GM21515 (cell line): ENCODE results near the gene PRSS53.
"Not testable (repeated sequence)": the region's sequence is repeated elsewhere in the genome, so short reads cannot be mapped to it uniquely, and the experiment has no call there.

Experiments used
- ATAC-seq: cut with Tn5 transposase; IDR thresholded peaks from one replicate; pipeline ENCODE4 v1.9.1; 2021; ENCODE audit not compliant: unreplicated experiment

Gene PRSS53

DNA sequence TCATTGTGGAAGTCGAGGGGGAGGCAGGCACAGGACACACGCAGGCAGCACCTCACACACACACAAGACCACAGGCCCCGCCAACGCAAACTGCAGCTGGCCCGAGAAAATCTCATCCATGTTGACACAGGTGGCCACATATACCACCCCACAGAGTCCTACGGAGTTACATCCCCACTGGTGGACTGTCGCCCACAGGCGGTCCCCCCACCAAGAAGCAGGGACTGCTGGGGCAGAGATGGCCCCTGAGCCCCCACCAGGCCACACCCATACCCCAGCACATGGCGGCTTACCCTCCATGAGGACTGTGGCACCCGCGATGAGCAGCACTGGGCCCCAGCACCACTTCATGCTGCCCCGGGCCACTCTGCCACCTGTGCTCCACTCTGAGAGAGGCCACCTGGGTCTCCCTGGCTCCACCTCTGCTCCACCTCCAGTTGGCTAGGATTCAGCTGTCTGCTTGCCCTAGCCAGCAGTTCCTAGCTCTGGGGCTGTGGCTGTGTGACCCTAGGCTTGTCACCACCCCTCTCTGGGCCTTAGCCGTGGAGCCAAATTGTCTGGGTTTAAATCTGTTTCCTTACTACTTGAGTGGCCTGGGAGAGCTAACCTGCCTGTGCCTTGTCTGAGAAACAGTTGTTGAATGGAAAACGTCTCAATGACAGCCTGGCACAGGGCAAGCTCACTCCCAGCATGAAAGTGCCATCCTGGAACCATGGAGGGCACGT is at the start of gene PRSS53:
TSS of gene PRSS53 (minus strand) at position 485 of the 725 bp plus-strand sequence. CDS start at position 351, 134 bp downstream.
- no peak for ATAC-seq

DNA sequence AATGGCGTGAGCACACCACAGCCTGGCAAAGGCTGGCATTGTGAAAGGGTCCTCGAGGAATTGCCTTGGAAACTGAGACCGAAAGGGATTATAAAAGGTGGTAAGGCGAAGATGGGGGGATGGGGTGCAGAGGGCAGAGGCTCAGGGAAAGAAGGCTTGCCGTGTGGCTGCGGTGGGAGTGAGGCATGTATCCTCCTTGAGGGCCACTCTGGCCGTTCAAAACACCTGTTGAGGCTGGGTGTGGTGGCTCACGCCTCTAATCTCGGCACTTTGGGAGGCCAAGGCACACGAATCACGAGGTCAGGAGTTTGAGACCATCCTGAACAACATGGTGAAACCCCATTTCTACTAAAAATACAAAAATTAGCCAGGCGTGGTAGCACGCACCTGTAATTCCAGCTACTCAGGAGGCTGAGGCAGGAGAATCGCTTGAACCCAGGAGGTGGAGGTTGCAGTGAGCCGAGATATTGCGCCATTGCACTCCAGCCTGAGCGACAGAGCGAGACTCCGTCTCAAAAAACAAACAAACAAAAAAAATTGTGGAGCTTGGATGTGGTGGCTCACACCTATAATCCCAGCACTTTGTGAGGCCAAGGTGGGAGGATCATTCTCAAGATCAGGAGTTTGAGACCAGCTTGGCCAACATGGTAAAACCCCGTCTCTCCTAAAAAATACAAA is 48.2 kb upstream of the PRSS53 start:
- not testable (repeated sequence) for ATAC-seq

DNA sequence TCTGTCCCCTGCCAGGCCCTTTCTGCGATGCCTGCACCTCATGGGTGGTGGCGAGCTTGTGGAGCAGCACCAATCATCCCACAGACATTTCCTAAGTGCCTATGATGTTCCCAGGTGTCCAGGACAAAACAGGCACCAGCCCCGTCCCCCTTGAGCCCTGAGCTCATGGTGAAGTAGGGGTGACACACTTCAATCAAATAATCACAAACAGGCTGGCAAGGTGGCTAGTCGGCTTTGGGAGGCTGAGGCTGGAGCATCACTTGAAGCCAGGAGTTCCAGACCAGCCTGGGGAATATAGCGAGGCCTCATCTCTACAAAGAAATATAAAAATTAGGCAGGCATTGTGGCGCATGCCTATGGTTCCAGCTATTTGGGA is 47.5 kb upstream of the PRSS53 start:
- ATAC-seq, result no peak

DNA sequence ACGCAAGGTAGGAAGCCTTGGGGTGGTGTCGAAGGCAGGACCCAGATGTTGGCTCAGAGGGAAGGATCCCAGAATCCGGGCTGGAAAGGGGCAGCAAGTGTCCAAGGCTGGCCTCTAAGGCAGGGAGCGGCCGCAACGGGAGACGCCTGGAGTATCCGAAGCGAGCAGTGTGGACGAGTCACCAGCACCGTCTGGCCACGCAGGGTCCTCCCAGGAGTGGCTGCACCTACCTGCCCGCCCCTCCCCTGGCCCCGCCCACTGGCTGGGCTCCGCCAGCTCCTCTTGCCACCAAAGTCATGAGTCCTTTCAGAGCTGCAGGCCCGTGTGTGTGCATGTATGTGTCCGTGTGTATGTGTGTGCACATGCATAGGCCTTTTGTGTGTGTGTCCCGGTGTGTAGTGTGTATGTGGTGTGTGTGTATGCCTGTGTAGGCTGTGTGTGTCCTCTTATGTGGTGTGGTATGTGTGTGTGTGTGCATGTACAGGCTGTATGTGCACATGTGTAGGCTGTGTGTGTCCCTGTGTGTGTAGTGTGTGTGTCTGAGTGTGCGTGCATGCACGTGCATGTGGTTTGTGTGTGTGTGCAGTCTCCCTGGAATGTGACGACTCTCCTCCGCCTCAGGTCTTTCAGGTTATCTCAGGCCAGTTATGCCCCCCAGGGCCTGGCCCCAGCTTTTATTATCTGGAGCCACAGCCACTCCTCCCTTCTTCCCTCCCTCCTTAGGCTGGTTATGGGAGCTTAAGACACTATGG is 47.0 kb upstream of the PRSS53 start, which contains the start of gene PRSS8:
TSS of gene PRSS8 (minus strand) at position 193 of the 752 bp plus-strand sequence. CDS start 229 bp downstream, outside the sequence.
- ATAC-seq, result no peak

DNA sequence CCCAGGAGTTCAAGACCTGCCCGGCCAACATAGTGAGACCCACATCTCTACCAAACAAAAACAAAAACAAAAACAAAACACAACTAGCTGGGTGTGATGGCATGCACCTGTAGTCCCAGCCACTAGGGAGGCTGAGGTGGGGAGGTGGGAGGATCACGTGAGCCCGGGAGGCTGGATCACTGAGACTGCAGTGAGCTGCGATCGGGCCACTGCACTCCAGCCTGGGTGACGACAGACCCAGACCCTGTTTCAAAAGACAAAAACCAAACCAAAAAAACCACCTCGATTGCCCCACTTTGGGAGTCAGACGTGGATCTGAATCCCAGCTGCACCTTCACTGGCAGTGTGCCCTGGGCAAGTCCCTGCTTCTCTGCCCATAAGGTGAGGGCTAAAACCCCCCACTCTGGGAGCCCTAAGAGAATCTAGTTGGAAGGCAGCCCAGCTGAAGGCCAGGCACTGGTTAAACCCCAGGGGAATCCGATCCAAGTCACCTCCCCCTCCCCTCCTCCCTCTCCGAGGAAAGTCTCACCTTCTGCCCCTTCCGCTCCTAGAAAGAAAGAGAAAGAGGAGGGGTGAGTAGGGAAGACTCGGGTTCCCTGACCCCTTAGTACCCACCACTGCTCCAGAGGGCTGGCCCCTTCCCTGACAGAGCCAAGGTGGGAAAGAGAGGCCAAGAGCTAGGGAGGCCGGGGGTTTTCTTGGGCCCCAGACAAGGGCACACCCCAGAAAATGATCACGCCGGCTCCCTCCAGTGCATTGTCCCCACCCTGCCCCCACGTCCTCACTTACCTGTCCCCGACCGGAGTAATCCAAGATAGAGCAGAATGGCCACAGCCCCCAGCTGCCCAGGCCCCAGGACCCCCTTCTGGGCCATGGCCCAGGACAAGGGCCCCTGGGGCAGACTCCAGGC is 46.1 kb upstream of the PRSS53 start:
- ATAC-seq, result no peak

DNA sequence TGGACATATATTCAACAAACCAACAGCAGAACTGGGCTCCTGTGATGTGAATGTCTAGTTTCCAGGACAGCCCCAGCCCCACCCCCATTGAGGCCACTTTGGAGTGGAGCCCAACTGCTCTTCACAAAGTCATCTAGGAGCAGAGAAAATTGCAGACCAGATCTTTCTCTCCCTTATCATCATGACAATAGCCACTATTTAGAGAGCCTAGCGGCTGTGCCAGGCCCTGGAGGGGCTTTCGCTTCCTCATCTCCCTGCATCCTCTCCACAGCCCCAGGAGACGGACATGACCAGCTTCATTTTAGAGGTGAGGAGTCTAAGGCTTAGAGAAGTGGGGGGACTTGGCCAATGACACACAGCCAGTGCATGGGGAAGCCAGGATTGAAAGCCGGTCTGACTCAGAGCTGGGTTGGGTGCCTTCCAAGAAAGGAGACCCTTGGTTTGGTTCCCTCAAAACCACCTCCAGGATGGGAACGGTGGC is 45.4 kb upstream of the PRSS53 start:
- no peak for ATAC-seq

DNA sequence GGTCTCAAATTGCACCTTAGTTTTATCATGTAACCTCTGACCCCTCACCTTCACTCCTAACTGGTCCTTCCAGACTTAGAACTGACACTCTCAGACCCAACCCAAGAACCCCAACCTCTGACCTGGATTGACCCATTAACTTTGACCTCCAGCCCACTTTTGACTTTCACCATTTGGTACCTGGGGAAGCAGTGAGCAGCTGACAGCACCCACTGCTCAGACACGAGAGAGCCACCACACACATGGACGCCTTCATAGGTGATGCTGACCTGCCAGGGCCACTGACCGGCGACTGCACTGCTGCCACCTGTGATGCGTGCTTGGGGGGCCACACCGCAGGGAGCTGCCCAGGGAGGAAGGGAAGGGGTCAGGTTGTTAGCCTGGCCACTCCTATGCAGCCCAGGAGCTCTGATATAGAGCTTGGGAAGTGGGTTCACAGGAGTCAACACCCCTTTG is 44.3 kb upstream of the PRSS53 start:
- ATAC-seq, result no peak

DNA sequence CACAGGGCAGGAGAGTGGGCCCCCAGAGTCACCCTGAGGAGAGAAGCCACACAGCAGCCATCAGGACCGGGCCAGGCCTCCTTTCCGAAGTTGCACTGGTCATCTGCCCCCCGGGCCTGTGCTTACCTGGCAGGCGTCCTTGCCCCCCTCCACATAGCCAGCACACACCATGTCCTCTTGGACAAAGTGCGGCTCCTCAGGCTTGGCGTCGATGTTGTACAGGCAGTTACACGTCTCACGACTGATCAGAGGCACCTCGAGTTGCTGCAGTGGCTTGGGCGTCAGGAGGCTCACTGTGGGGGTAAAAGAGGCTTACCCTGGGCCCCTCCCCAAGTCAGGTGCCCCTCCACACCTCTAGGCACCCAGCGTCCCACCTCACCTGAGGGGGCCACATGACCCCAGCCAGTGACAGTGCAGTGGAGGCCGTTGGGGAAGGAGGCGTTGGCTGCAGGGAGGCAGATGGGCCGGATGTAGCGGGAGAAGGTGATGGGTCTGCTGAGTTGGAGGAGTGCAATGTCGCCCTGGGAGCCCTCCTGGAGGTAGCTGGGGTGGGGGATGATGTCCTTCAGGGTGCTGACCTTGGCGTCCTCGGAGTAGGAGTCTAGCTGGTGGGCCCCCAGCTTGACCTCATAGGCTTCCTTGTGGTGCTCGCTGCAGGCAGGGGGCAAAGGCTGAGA is 43.7 kb upstream of the PRSS53 start:
- no peak for ATAC-seq

DNA sequence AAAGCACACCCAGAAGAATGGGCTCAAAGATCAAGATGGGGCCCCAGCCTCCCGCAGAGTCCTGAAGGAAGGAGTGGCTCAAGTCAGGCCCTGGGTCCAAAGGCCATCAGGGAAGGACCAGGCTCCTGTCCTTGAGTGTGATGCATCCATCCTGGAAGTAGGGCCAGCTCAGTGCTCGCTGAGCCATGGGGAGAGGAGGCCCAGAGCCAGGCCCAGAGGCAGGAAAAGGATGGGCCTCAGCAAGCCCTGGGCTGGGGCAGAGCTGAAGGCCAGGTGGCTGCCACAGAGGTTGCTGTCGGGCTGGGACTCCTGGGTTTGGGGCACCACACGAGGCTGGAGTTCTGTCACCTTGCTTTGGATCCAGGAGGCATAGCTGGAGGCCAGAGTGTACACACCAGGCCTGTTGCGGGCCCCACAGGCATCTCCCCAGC is 43.1 kb upstream of the PRSS53 start:
- ATAC-seq, result no peak

DNA sequence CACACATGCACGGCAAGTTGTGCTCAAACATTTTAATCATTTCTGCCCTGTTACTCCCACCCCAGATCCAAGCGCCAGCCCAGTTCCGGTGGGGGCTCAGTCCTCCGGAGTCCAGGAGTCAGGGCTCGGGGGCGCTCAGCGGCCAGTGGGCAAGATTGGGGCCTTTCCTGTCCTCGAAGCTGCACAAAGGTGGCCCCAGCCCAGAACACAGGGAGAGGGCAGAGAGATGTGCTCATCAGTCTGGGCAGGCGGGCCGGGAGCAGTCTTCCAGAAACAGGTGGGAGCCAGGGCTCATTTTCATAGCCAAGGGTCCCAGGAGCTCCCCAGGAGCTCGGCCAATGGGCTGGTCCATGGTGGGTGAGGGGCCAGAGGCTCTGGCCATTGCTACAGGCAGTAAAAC is 42.7 kb upstream of the PRSS53 start:
- ATAC-seq, result no peak

DNA sequence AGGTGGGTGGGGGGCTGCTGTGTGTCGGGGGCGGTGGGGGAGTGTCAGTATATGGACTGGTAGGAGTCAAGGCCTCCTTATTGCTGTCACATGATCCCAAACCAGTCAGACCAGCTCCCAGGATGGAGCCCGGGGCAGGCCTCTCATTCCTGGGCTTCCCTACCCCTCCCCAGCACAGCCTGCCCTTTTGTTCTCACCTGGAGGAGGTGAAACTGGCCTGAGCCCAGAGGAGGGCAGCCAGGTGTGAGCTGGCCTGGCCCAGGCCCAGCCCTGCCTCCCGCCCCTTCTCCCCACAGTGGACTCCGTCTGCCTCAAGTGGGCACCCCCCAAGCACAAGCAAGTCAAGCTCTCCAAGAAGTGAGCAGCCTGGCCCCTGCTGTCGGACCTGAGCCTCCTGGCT is 42.2 kb upstream of the PRSS53 start:
- no peak for ATAC-seq

DNA sequence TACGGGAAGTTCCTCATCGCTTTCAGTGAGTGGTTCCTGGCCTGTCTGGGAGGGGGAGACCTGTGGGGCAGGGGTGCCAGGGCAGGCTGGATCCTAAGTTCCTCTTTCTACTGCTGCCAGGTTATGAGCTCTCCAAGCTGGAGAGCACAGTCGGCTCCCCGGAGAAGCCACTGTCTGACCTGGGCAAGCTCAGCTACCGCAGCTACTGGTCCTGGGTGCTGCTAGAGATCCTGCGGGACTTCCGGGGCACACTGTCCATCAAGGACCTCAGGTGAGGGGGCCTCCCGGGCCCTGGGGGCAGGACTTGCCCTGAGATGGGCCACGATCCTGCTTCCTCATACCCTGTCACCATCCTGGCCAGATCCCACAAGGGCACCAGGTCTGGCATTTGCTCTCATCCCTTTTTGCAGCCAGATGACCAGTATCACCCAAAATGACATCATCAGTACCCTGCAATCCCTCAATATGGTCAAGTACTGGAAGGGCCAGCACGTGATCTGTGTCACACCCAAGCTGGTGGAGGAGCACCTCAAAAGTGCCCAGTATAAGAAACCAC is 41.7 kb upstream of the PRSS53 start:
- no peak for ATAC-seq

DNA sequence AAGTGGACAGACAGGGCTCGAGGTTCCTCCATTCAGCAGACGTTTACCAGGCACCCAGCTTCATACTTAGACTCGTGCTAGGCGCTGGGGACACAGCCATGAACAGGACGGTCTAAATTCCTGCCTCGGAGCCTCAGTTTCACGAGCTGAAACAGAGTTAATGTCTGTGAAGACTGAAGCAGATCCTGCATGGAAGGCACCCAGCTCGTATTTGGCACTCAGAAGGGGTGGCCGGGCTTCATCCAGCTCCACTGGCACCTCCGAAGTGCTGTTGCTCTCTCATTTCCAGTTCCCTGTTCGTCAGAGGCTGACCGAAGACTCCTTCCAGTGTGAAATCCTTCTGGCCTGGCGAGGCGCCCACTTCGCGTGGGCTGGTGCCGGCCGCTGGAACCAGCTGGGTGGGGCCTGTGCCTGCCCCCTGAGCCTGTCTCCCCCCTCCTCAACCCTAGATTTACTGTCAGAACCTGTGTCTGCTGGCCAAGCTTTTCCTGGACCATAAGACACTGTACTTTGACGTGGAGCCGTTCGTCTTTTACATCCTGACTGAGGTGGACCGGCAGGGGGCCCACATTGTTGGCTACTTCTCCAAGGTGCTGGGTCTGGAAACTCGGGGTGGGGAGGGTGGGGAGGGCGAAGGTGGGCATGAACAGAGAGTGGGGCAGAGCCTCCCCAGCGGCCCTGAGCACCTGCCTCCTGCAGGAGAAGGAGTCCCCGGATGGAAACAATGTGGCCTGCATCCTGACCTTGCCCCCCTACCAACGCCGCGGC is 41.0 kb upstream of the PRSS53 start:
- no peak for ATAC-seq

DNA sequence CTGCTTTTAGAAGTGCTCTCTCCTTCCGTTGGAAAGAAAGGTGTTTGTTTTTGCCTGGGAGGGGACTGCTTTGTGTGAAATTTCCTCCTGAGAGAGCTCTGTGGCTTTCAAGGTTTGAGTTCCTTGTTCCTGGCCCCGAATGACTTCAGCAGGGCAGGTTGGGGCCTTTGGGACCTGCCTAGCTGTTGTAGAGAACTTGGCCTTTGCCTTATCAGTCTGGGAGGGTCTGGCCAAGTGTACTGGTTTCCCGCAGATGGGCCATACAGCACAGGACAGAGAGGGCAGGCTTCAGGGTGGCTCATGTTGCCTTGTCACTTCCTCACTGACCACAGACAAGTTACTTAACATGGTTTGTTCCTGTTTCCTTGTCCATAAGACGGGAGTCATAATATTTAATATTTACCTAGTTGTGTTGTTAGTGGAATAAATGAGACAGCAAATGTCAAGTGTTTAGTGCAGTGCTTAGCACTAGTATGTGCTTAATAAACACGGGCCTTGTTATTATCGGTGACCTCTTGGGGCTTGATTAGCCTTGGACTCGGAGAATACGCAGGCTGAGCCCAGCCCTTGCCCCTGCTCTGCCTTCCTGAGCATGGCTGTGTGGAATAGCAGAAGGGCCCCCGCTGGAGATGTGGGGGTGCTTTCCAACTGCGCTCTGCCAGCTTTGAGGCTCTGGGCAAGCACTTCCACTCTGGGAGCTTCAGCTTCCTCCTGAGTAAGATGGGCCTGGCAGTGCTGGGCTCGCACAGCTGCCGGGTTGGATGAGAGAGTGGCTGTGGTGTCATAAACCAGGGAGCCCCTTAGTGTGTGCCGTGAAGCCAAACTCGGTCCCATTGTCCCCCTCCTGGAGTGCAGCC is 40.2 kb upstream of the PRSS53 start:
- ATAC-seq, result no peak

DNA sequence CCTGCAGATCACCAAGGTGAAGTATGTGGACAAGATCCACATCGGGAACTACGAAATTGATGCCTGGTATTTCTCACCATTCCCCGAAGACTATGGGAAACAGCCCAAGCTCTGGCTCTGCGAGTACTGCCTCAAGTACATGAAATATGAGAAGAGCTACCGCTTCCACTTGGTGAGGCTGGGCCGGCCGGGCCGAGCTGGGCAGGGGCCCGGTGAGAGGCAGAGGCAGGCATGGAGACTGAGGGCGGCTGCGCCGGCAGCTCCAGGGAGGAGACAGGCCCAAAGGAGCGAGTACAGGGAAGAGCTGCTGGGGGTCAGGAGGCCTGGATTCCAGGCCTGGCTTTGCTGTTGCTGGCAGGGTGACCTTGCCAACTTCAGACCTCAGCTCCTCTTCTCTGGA is 38.4 kb upstream of the PRSS53 start:
- ATAC-seq, result no peak

DNA sequence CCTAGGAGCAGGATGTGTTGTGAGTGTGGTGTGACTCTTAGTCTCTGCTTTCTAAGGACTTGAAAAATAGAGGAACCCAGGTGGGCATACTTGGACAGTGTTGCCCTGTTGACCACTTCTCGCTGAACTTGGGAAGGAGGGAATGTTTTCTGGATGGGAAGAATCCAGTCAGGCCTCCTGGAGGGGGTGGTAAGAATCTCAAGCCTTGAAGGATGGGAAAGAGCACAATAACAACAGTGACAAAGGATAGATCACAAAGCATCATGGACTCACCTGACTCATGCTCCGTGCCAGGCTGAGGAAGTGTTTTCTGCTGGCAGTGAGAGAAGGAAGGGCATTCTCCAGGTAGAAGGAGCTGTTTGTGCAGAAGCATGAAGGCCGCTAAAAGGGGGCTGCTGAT is 37.1 kb upstream of the PRSS53 start:
- ATAC-seq, result no peak

DNA sequence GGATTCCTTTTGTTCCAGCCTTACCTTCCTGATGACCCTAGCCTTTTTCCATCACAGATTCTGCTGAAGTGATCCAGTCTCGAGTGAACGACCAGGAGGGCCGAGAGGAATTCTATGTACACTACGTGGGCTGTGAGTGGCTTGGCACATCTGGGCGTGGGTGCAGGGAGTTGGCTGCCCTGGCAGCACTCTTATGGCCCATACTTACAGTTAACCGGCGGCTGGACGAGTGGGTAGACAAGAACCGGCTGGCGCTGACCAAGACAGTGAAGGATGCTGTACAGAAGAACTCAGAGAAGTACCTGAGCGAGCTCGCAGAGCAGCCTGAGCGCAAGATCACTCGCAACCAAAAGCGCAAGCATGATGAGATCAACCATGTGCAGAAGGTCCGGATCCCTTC is 31.4 kb upstream of the PRSS53 start:
- no peak for ATAC-seq
